BE2C (cell line): Measurements from ENCODE around the gene PRKAR1A.
"Not testable (repeated sequence)": the region's sequence is repeated elsewhere in the genome, so short reads cannot be mapped to it uniquely, and the experiment has no call there.

ENCODE experiments used
- DNase-seq: peaks from one replicate; pipeline ENCODE4 v3.0.0-alpha.2; 2020
- H3K27me3 ChIP-seq: fragments of 250-450 bp; sonication (Bioruptor Pico); 2 replicates; pipeline ENCODE4 v1.5.1; 2020; ENCODE audit warnings: mild to moderate bottlenecking
- H3K36me3 ChIP-seq: fragments of 250-450 bp; sonication (Bioruptor Pico); 2 replicates; pipeline ENCODE4 v1.5.1; 2020; ENCODE audit warnings: mild to moderate bottlenecking
- H3K4me1 ChIP-seq: fragments of 250-450 bp; sonication (Bioruptor Pico); 2 replicates; pipeline ENCODE4 v1.5.1; 2020
- H3K4me3 ChIP-seq: 2 replicates; pipeline ENCODE4 v1.5.1; 2011; ENCODE audit warnings: low read depth, low read length
- H3K9me3 ChIP-seq: fragments of 250-450 bp; sonication (Bioruptor Pico); 2 replicates; pipeline ENCODE4 v1.5.1; 2020
- CTCF ChIP-seq: IDR thresholded peaks from 2 replicates; pipeline ENCODE4 v1.5.1; 2012; ENCODE audit warnings: mild to moderate bottlenecking, low read depth, low read length

PRKAR1A gene

GRCh38 chr17:68581863-68582645 is 69.8 kb downstream of the PRKAR1A start:
- no peak for TF ChIP-seq CTCF
- H3K4me1 ChIP-seq = no peaks in the 10 kb centered on the region
- H3K36me3 ChIP-seq = no peaks in the 10 kb centered on the region
- 0 out of 2 replicates have a peak, but pooled peaks cover 5% of the 10 kb centered on the region for H3K27me3 ChIP-seq
- no peak for DNase-seq
- no peak overlapping the region for H3K4me3 ChIP-seq
- no peaks in the 10 kb centered on the region for H3K9me3 ChIP-seq

GRCh38 chr17:68582867-68583266 is 70.6 kb downstream of the PRKAR1A start:
- H3K27me3 ChIP-seq, DNase-seq, H3K4me3 ChIP-seq, H3K36me3 ChIP-seq, H3K9me3 ChIP-seq, H3K4me1 ChIP-seq: not testable (repeated sequence)

- H3K4me3 ChIP-seq = no peak overlapping the region
- H3K36me3 ChIP-seq = no peaks in the 10 kb centered on the region
- H3K9me3 ChIP-seq = no peaks in the 10 kb centered on the region
- H3K27me3 ChIP-seq = 0 out of 2 replicates have a peak, but pooled peaks cover 5% of the 10 kb centered on the region
- no peak for TF ChIP-seq CTCF
- no peaks in the 10 kb centered on the region for H3K4me1 ChIP-seq
- no peak for DNase-seq
These were observed 72.5 kb downstream of the PRKAR1A start for GRCh38 chr17:68584581-68585303.

DNA sequence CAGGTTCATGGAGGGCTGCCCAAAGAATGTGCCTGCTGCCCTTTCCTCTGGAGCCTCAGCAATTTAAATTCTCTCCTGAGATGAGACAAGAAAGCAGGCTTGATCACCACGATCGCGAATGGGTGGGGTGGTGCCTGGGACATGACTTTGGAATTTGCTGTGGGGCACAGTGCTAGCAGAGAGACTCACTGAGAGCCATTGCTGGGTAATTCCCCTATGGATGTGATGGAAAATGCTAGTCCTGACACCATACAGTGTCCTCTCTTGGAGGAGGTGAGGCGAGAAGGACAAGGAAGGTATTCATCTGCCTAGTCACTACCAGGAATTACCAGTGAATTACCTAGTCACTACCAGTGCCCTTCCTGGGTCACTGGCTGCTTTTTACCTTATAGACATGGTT is 73.4 kb downstream of the PRKAR1A start:
- DNase-seq = no peak
- no peak for TF ChIP-seq CTCF
- Histone ChIP-seq H3K27me3 (no peaks in the 10 kb centered on the region), H3K9me3 (no peaks in the 10 kb centered on the region), H3K36me3 (no peaks in the 10 kb centered on the region), H3K4me1 (no peaks in the 10 kb centered on the region), H3K4me3 (no peak overlapping the region)

DNA sequence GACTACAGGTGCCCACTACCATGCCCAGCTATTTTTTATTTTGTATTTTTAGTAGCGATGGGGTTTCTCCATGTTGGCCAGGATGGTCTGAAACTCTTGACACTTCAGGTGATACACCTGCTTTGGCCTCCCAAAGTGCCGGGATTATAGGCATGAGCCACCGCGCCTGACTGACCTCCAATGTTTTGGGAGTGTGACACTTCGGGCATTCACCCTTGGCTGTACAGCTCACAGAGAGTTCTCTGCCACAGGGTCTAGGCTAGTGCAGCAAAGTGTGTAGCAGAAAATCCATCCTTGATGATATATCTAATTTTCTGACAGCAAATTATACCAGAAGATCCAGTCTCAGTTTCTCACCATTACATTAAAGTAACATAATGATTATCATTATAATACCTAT is 74.8 kb downstream of the PRKAR1A start:
- TF ChIP-seq CTCF = no peak
- Histone ChIP-seq H3K9me3 (no peaks in the 10 kb centered on the region), H3K4me3 (no peak overlapping the region), H3K4me1 (no peaks in the 10 kb centered on the region), H3K27me3 (peaks cover under 1% of the 10 kb centered on the region), H3K36me3 (no peaks in the 10 kb centered on the region)
- no peak for DNase-seq

DNA sequence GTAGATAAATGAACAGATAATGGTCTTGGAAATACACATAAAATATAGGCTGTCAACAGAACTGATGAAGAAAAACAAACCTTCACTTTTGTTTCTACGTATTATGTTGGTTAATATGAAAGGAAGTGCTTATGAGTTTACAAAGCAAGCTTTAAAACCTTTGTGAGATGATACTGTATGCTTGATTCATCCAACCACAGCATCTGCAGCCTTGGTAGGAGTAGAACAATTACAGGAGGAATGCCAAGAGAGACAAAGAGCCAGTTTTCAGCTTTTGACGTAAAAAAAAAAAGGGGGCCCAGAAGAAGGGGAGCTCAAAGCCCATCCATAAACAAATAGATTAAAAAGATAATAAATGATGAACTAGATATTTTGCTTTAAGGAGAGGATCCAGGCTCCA is 75.6 kb downstream of the PRKAR1A start:
- peaks cover 5% of the 10 kb centered on the region for H3K27me3 ChIP-seq
- H3K4me3 ChIP-seq = no peak overlapping the region
- no peaks in the 10 kb centered on the region for H3K9me3 ChIP-seq
- DNase-seq = no peak
- no peak for TF ChIP-seq CTCF
- H3K36me3 ChIP-seq = no peaks in the 10 kb centered on the region
- H3K4me1 ChIP-seq = no peaks in the 10 kb centered on the region
